ENCODE results near the gene OTUB1.

OTUB1 gene

DNA sequence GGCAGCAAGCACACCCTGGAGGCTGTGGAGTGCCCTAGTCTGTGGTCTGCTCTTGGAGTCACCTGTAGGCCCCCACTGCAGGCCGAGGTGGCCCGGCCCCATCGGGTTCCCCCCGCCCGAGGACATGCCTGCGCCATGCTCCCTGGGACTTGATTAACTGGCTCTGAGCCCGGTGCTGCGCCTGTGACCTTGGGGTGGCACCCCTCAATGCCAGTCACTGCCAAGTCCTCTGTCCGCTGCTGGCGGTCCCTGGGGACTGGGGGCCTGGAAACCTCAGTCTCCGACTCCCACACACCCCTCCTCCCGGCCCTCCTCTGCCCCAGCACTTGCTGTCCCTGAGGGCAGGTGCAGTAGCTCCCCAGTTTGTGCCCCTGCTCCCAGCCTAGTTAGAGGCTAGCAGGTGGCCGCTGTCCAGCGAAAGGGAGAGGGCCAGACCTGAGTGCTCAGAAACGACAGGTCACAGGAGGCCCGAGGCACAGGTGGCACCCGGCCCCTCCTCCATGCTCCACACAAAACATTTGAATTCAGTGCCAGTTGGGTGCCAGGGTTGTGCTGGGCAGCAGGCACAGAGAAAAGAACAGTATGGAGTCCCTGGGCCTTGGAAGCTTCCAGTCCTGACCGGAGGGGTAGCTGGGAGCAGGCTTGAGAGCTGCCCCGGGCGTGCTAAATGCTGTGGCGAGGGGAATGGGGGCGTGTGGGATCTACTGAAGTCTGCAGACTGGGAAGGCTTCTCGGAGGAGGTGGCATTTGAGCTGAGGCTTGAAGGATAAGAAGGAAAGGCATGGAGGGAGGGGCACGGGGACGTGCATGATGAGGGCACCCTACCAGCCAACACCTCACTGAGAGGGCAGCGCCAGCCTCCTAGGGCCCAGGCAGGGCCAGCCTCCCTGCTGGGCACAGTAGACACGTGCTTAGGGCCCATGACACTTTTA lies 33.1 kb downstream of the OTUB1 start:
- no peak overlapping the region for H3K9ac ChIP-seq (ENCODE audit: low read depth, low read length, poor library complexity)
- H3K18ac ChIP-seq (ENCODE audit: low read length), result peak overlapping the region; percentile 7
- WGBS, 2 donors (ENCODE audit: extremely low coverage in 2 of 2, insufficient read length in 2 of 2, insufficient replicate concordance in 1 of 2), result no CpG with 5 or more reads among the region's 27 CpGs
- no peak overlapping the region for H3K27ac ChIP-seq (replicated peaks; ENCODE audit: low read length)
- peaks cover 2% of the 10 kb centered on the region for H3K79me1 ChIP-seq (ENCODE audit: low read depth, low read length)
- H4K8ac ChIP-seq (ENCODE audit: low read depth, low read length), result no peak overlapping the region
- no peak for DNase-seq (ENCODE audit: low spot score)
- peaks cover 14 to 43% of the 10 kb centered on the region in 2 donors for H3K4me1 ChIP-seq (ENCODE audit: control insufficient read depth in 2 of 2, insufficient read depth in 1 of 2, low read depth in 1 of 2, low read length in 2 of 2)
- no peak overlapping the region for H2BK120ac ChIP-seq (ENCODE audit: low read depth, low read length)
- no peak overlapping the region for H3K4me3 ChIP-seq (ENCODE audit: low read length in 2 of 2)
- H3K4ac ChIP-seq (ENCODE audit: low read length), result no peak overlapping the region
- peaks cover 0 to 11% (median 0%) of the 10 kb centered on the region in 3 experiments for H3K27me3 ChIP-seq (ENCODE audit: control insufficient read depth in 3 of 3, insufficient read depth in 3 of 3, low read depth in 1 of 3, low read length in 3 of 3)
- H3K9me3 ChIP-seq (replicated peaks in 1 of 2; ENCODE audit: control insufficient read depth in 2 of 2, insufficient read depth in 1 of 2, low read depth in 1 of 2, low read length in 2 of 2), result no peaks in the 10 kb centered on the region
- H2AK5ac ChIP-seq (ENCODE audit: low read depth, low read length), result peak overlapping the region; percentile 75
- H3K4me2 ChIP-seq (ENCODE audit: insufficient read depth, low read length, poor library complexity, severe bottlenecking), result no peak overlapping the region
- H3K23ac ChIP-seq (ENCODE audit: low read depth, low read length, poor library complexity), result peak overlapping the region; percentile 43
- H4K91ac ChIP-seq (ENCODE audit: low read depth, low read length, poor library complexity), result peak overlapping the region; percentile 82
- peak overlapping the region; percentile 37 for H2BK15ac ChIP-seq (ENCODE audit: low read length)
- H2BK12ac ChIP-seq (ENCODE audit: low read length), result peak overlapping the region; percentile 41
- H2BK5ac ChIP-seq (ENCODE audit: low read length), result peak overlapping the region; percentile 82
- no peak overlapping the region for H2AFZ ChIP-seq (ENCODE audit: low read length)
- no peaks in the 10 kb centered on the region for H3K36me3 ChIP-seq (replicated peaks in 1 of 2; ENCODE audit: control insufficient read depth in 2 of 2, insufficient read depth in 2 of 2, low read length in 2 of 2)
- H3K14ac ChIP-seq (ENCODE audit: low read length), result no peak overlapping the region

DNA sequence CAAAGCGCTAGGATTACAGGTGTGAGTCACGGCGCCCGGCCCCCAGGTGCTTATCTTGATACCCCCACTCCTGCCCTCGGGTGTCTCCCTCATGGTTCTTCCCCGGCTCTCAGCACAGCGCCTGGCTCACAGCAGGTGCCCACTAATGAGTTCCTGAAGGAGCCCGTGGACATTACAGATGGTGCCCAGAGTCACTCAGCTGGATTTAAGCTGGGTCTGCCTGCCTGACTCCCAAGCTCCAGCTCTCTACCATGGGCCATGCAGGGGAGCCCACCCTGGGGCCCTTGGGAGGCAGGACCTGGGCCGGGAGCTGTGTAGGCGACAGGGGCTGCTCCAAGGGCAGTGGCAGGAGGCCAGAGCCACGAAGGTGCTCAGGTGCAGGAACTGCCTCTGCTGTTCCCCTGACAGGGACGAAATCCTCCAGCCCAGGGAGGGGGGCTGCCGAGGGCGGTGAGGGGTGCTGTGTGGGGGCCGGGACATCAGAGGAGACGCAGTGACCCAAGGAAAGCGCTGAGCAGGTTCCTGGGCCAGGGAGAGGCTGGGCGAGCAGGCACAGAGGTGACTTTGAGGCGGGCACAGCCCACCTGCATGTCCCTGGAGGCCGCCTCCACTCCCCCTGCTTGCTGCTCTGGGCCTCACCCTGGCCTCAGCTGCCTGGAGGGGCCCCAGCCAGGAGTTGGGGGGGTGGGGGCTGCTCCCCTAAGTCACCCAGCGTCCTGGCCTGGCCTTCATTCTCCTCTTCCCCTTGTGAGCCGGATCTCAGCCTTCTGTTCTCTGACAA lies 34.9 kb downstream of the OTUB1 start:
- Histone ChIP-seq H3K4me1 (ENCODE audit: control insufficient read depth in 2 of 2, insufficient read depth in 1 of 2, low read depth in 1 of 2, low read length in 2 of 2) (peaks cover 12 to 40% of the 10 kb centered on the region in 2 donors), H3K27ac (replicated peaks; ENCODE audit: low read length) (no peak overlapping the region), H2BK15ac (ENCODE audit: low read length) (peak overlapping the region; percentile 64), H3K4me3 (ENCODE audit: low read length in 2 of 2) (no peak overlapping the region), H3K4ac (ENCODE audit: low read length) (peak overlapping the region; percentile 66), H2BK5ac (ENCODE audit: low read length) (peak overlapping the region; percentile 66), H3K4me2 (ENCODE audit: insufficient read depth, low read length, poor library complexity, severe bottlenecking) (no peak overlapping the region), H3K23ac (ENCODE audit: low read depth, low read length, poor library complexity) (no peak overlapping the region), H3K79me1 (ENCODE audit: low read depth, low read length) (peaks cover 2% of the 10 kb centered on the region), H3K27me3 (ENCODE audit: control insufficient read depth in 3 of 3, insufficient read depth in 3 of 3, low read depth in 1 of 3, low read length in 3 of 3) (peaks cover 0 to 4% (median 0%) of the 10 kb centered on the region in 3 experiments), H3K14ac (ENCODE audit: low read length) (peak overlapping the region; percentile 56), H3K36me3 (replicated peaks in 1 of 2; ENCODE audit: control insufficient read depth in 2 of 2, insufficient read depth in 2 of 2, low read length in 2 of 2) (no peaks in the 10 kb centered on the region), H2AFZ (ENCODE audit: low read length) (no peak overlapping the region), H4K91ac (ENCODE audit: low read depth, low read length, poor library complexity) (no peak overlapping the region), H4K8ac (ENCODE audit: low read depth, low read length) (no peak overlapping the region), H2BK12ac (ENCODE audit: low read length) (peak overlapping the region; percentile 41), H3K18ac (ENCODE audit: low read length) (peak overlapping the region; percentile 90), H2BK120ac (ENCODE audit: low read depth, low read length) (no peak overlapping the region), H3K9ac (ENCODE audit: low read depth, low read length, poor library complexity) (peak overlapping the region; percentile 70), H3K9me3 (replicated peaks in 1 of 2; ENCODE audit: control insufficient read depth in 2 of 2, insufficient read depth in 1 of 2, low read depth in 1 of 2, low read length in 2 of 2) (no peaks in the 10 kb centered on the region), H2AK5ac (ENCODE audit: low read depth, low read length) (peak overlapping the region; percentile 95)
- WGBS, 2 donors (ENCODE audit: extremely low coverage in 2 of 2, insufficient read length in 2 of 2, insufficient replicate concordance in 1 of 2), result no CpG with 5 or more reads among the region's 22 CpGs
- DNase-seq (ENCODE audit: low spot score), result no peak

DNA sequence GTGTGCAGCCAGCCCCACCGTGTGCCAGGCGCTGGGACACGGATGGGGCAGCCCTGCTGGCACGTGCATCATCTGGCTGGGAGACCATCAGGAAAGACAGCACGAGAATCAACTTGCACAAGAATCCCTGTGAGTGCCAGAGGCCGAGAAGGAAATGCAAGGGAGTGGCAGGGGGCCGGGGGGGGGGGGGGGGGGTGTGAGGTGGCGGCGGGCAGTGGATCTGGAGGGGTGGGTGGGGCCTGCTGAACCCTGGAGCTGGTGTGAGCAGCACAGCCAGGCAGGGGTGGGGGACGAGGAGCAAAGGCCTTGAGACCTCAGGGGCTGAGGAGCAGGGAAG lies 35.5 kb downstream of the OTUB1 start:
- peaks cover 0 to 4% (median 0%) of the 10 kb centered on the region in 3 experiments for H3K27me3 ChIP-seq (ENCODE audit: control insufficient read depth in 3 of 3, insufficient read depth in 3 of 3, low read depth in 1 of 3, low read length in 3 of 3)
- no peak overlapping the region for H2BK120ac ChIP-seq (ENCODE audit: low read depth, low read length)
- H3K36me3 ChIP-seq (replicated peaks in 1 of 2; ENCODE audit: control insufficient read depth in 2 of 2, insufficient read depth in 2 of 2, low read length in 2 of 2), result no peaks in the 10 kb centered on the region
- H3K4me3 ChIP-seq (ENCODE audit: low read length in 2 of 2), result no peak overlapping the region
- no peak overlapping the region for H3K27ac ChIP-seq (replicated peaks; ENCODE audit: low read length)
- peak overlapping the region; percentile 93 for H3K18ac ChIP-seq (ENCODE audit: low read length)
- H3K9ac ChIP-seq (ENCODE audit: low read depth, low read length, poor library complexity), result peak overlapping the region; percentile 70
- H3K79me1 ChIP-seq (ENCODE audit: low read depth, low read length), result peaks cover 2% of the 10 kb centered on the region
- H3K14ac ChIP-seq (ENCODE audit: low read length), result peak overlapping the region; percentile 56
- H4K8ac ChIP-seq (ENCODE audit: low read depth, low read length), result no peak overlapping the region
- peak overlapping the region; percentile 18 for H3K4me2 ChIP-seq (ENCODE audit: insufficient read depth, low read length, poor library complexity, severe bottlenecking)
- DNase-seq (ENCODE audit: low spot score), result no peak
- peak overlapping the region; percentile 66 for H3K4ac ChIP-seq (ENCODE audit: low read length)
- H2AFZ ChIP-seq (ENCODE audit: low read length), result no peak overlapping the region
- no CpG with 5 or more reads among the region's 10 CpGs for WGBS, 2 donors (ENCODE audit: extremely low coverage in 2 of 2, insufficient read length in 2 of 2, insufficient replicate concordance in 1 of 2)
- H2AK5ac ChIP-seq (ENCODE audit: low read depth, low read length), result peak overlapping the region; percentile 95
- H4K91ac ChIP-seq (ENCODE audit: low read depth, low read length, poor library complexity), result no peak overlapping the region
- H3K9me3 ChIP-seq (replicated peaks in 1 of 2; ENCODE audit: control insufficient read depth in 2 of 2, insufficient read depth in 1 of 2, low read depth in 1 of 2, low read length in 2 of 2), result no peaks in the 10 kb centered on the region
- no peak overlapping the region for H3K23ac ChIP-seq (ENCODE audit: low read depth, low read length, poor library complexity)
- no peak overlapping the region for H2BK12ac ChIP-seq (ENCODE audit: low read length)
- peak overlapping the region; percentile 66 for H2BK5ac ChIP-seq (ENCODE audit: low read length)
- peak overlapping the region; percentile 64 for H2BK15ac ChIP-seq (ENCODE audit: low read length)
- H3K4me1 ChIP-seq (ENCODE audit: control insufficient read depth in 2 of 2, insufficient read depth in 1 of 2, low read depth in 1 of 2, low read length in 2 of 2), result peaks cover 12 to 37% of the 10 kb centered on the region in 2 donors
